Measurements from ENCODE around the gene FOXK1. TPM values are rescaled to one million over a fixed set of nuclear protein-coding genes. Genes with fewer than 3 reads are reported as not detected.
A peak's percentile ranks its signal among the peaks of the same experiment; 100 is the strongest.

The FOXK1 gene
- total RNA-seq, 1 donor from 2014 or later = 17.2 TPM

DNA sequence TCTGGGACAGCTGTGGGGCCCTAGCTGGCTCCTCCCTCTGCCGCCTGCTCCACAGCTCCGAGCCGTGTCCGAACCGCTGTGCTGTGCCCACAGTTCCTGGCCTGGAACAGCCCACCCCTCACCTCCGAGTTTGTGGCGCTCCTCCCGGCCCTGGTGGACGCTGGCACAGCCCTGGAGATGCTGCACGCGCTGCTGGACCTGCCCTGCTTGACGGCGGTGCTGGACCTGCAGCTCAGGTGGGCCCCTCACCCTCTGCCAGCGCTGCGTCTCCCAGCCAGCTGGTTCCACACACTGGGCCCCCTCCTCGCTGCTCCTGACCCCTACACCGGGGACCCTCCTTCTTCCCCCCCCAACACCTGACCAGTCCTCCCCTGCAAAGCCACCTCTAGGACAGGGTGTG is 105.4 kb downstream of the FOXK1 start:
- Histone ChIP-seq H3K9me3 (ENCODE audit: control insufficient read depth in 3 of 3, low read length in 3 of 3) (no peaks in the 10 kb centered on the region), H3K27ac (ENCODE audit: low read depth, low read length) (no peak overlapping the region), H3K4me3 (ENCODE audit: low read length in 3 of 3) (no peak overlapping the region), H3K27me3 (ENCODE audit: control insufficient read depth in 3 of 3, insufficient read depth in 3 of 3, low read length in 3 of 3) (no peaks in the 10 kb centered on the region), H3K36me3 (ENCODE audit: control insufficient read depth in 3 of 3, insufficient read depth in 3 of 3, low read length in 3 of 3) (peaks cover 48 to 53% (median 51%) of the 10 kb centered on the region in 3 donors), H3K9ac (ENCODE audit: low read depth in 1 of 3, low read length in 3 of 3) (no peak overlapping the region), H3K4me1 (ENCODE audit: control insufficient read depth in 3 of 3, insufficient read depth in 3 of 3, low read length in 3 of 3) (peaks cover 0 to 8% (median 3%) of the 10 kb centered on the region in 3 donors)

DNA sequence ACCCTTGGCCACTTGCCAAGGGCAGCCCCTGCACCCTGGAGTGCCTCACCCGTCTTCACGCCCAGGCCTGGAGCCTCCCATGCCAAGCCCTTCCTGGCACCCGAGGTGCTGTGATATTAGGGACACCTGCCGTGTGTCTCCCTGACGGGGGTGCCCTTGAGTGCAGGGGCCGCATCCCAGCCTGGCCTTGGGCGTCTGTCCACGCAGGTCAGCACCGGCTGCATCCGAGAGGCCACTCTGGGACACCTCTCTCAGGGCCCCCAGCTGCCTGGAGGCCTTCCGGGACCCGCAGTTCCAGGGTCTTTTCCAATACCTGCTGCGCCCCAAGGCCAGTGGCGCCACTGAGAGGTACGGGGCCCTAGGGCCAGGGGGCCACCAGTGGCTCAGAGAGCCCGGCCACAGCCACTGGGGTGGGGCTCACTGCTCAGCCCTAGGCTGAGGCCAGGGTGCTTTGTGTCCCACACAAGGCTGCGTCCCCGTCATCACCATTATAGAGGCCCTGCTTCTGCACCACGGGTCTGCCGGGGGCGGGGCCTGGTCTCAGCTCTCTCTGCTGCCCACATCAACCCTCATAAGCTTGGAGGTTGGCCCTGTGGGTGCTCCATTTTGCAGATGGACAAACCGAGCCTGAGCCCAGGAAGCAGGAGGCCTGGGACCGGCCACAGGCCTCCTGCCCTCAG is 106.0 kb downstream of the FOXK1 start:
- no peaks in the 10 kb centered on the region for H3K27me3 ChIP-seq (ENCODE audit: control insufficient read depth in 3 of 3, insufficient read depth in 3 of 3, low read length in 3 of 3)
- no peak overlapping the region for H3K27ac ChIP-seq (ENCODE audit: low read depth, low read length)
- peaks cover 0 to 12% (median 7%) of the 10 kb centered on the region in 3 donors for H3K4me1 ChIP-seq (ENCODE audit: control insufficient read depth in 3 of 3, insufficient read depth in 3 of 3, low read length in 3 of 3)
- no peak overlapping the region for H3K4me3 ChIP-seq (ENCODE audit: low read length in 3 of 3)
- H3K9ac ChIP-seq (ENCODE audit: low read depth in 1 of 3, low read length in 3 of 3) = no peak overlapping the region
- H3K36me3 ChIP-seq (ENCODE audit: control insufficient read depth in 3 of 3, insufficient read depth in 3 of 3, low read length in 3 of 3) = peaks cover 44 to 48% (median 47%) of the 10 kb centered on the region in 3 donors
- no peaks in the 10 kb centered on the region for H3K9me3 ChIP-seq (ENCODE audit: control insufficient read depth in 3 of 3, low read length in 3 of 3)

DNA sequence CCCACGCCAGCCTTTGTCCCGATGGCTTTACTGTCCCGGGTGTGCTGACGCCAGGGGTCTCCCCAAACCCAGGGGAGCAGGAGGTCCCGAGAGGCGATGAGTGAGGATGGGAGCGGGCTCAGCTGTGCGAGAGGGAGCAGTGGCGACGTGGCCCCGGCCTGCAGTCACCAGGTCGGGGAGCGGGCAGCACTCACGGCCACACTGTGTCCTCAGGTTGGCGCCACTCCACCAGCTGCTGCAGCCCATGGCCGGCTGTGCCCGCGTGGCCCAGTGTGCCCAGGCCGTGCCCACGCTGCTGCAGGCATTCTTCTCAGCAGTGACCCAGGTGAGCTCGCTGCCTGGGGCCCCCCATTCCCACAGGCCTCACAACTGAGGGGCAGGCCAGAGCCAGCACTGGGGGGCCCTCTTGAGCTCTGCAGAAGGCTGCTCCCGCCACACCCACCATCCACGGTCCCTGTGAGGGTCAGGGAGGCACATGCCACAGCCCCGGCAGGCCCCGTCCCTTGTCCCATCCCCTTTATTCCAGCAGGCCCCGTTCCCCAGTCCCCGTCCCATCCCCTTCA is 106.6 kb downstream of the FOXK1 start:
- Histone ChIP-seq H3K36me3 (ENCODE audit: control insufficient read depth in 3 of 3, insufficient read depth in 3 of 3, low read length in 3 of 3) (peaks cover 41 to 44% (median 41%) of the 10 kb centered on the region in 3 donors), H3K4me3 (ENCODE audit: low read length in 3 of 3) (no peak overlapping the region), H3K27ac (ENCODE audit: low read depth, low read length) (no peak overlapping the region), H3K9me3 (ENCODE audit: control insufficient read depth in 3 of 3, low read length in 3 of 3) (no peaks in the 10 kb centered on the region), H3K9ac (ENCODE audit: low read depth in 1 of 3, low read length in 3 of 3) (no peak overlapping the region), H3K27me3 (ENCODE audit: control insufficient read depth in 3 of 3, insufficient read depth in 3 of 3, low read length in 3 of 3) (no peaks in the 10 kb centered on the region), H3K4me1 (ENCODE audit: control insufficient read depth in 3 of 3, insufficient read depth in 3 of 3, low read length in 3 of 3) (peaks cover 0 to 12% (median 7%) of the 10 kb centered on the region in 3 donors)

DNA sequence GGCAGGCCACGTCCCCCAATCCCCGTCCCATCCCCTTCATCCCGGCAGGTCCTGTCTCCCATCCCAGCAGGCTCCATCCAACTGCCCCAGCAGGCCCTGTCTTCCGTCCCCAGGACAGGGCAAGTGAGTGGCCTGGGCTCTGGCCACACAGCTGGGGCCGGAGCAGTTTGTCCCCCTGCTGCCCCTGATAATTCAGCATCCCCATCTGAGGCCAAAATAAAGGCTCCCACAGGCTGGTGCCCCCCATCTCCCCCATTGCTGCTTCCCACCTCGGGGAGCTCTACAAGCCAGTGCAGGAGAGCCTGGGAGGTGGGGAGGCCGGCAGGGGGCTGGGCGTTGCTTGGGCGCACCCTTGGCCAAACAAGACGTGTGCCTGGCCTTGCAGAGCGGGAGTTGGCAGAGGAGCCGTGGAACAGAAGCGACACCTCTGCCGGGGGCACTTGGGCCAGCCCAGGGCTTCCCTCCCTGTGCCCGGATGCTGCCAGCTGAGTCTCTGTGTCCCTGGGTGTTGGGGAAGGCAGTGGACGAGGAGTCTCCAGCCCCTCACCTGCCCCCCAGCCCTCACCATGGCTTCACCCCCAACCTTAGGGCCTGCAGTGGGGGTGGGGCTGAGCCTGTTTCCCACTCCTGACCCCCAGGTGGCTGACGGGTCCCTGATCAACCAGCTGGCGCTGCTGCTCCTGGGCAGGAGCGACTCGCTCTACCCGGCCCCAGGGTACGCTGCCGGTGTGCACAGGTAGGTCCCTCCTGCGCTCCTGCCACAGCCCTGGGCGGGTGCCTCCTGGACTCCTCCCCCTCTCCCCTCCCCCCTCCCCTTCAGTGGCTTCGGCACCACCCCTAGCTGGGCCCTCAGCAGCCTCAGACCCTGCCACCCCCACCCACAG is 107.3 kb downstream of the FOXK1 start:
- Histone ChIP-seq H3K9ac (ENCODE audit: low read depth in 1 of 3, low read length in 3 of 3) (no peak overlapping the region), H3K4me1 (ENCODE audit: control insufficient read depth in 3 of 3, insufficient read depth in 3 of 3, low read length in 3 of 3) (peaks cover 0 to 12% (median 7%) of the 10 kb centered on the region in 3 donors), H3K36me3 (ENCODE audit: control insufficient read depth in 3 of 3, insufficient read depth in 3 of 3, low read length in 3 of 3) (peaks cover 36 to 40% (median 39%) of the 10 kb centered on the region in 3 donors), H3K27me3 (ENCODE audit: control insufficient read depth in 3 of 3, insufficient read depth in 3 of 3, low read length in 3 of 3) (no peaks in the 10 kb centered on the region), H3K9me3 (ENCODE audit: control insufficient read depth in 3 of 3, low read length in 3 of 3) (no peaks in the 10 kb centered on the region), H3K4me3 (ENCODE audit: low read length in 3 of 3) (no peak overlapping the region), H3K27ac (ENCODE audit: low read depth, low read length) (no peak overlapping the region)

DNA sequence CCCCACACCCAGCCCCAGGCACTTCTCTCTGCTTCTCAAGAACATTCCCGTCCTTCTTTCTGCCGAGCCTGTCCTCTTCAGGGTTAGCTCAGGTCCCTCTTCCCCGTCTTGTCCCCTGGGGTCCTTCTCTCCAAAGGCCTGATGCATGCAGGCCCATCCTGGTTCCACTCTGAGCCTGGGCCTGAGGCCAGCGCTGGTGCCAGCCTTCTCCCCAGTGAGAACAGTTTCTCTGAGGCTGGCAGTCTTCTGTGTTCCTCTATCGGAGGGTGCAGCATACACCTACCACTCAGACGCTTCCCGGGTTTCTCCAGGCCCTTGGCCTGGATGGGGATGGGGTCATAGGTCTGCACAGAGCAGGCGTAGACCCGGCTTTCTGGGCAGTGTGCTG is 108.0 kb downstream of the FOXK1 start:
- Histone ChIP-seq H3K9ac (ENCODE audit: low read depth in 1 of 3, low read length in 3 of 3) (no peak overlapping the region), H3K36me3 (ENCODE audit: control insufficient read depth in 3 of 3, insufficient read depth in 3 of 3, low read length in 3 of 3) (peaks cover 33 to 39% (median 37%) of the 10 kb centered on the region in 3 donors)

DNA sequence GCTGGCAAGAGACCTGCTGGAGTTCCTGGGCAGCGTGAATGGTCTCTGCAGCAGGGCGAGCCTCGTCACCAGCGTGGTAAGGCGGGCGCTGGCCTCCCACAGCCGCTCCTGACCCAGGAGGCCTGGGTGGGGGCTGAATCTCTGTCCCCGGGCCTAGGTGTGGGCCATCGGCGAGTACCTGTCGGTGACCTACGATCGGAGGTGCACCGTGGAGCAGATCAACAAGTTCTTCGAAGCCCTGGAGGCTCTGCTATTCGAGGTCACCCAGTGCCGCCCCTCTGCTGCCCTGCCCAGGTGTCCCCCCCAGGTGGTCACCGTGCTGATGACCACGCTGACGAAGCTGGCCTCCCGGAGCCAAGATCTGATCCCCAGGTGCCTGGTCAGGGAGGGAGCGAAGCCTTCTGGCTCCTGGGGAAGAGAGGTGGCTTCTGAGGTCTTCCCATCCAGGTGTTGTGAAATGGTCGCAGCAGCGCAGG is 108.5 kb downstream of the FOXK1 start:
- Histone ChIP-seq H3K9me3 (ENCODE audit: control insufficient read depth in 3 of 3, low read length in 3 of 3) (no peaks in the 10 kb centered on the region), H3K36me3 (ENCODE audit: control insufficient read depth in 3 of 3, insufficient read depth in 3 of 3, low read length in 3 of 3) (peaks cover 33 to 36% (median 35%) of the 10 kb centered on the region in 3 donors), H3K27ac (ENCODE audit: low read depth, low read length) (no peak overlapping the region), H3K9ac (ENCODE audit: low read depth in 1 of 3, low read length in 3 of 3) (no peak overlapping the region), H3K4me3 (ENCODE audit: low read length in 3 of 3) (no peak overlapping the region), H3K27me3 (ENCODE audit: control insufficient read depth in 3 of 3, insufficient read depth in 3 of 3, low read length in 3 of 3) (no peaks in the 10 kb centered on the region), H3K4me1 (ENCODE audit: control insufficient read depth in 3 of 3, insufficient read depth in 3 of 3, low read length in 3 of 3) (peaks cover 0 to 12% (median 7%) of the 10 kb centered on the region in 3 donors)

More for the DNA sequence above, 108.0 kb downstream of the FOXK1 start:
- Histone ChIP-seq H3K9me3 (ENCODE audit: control insufficient read depth in 3 of 3, low read length in 3 of 3) (no peaks in the 10 kb centered on the region), H3K27me3 (ENCODE audit: control insufficient read depth in 3 of 3, insufficient read depth in 3 of 3, low read length in 3 of 3) (no peaks in the 10 kb centered on the region), H3K4me3 (ENCODE audit: low read length in 3 of 3) (no peak overlapping the region), H3K27ac (ENCODE audit: low read depth, low read length) (no peak overlapping the region), H3K4me1 (ENCODE audit: control insufficient read depth in 3 of 3, insufficient read depth in 3 of 3, low read length in 3 of 3) (peaks cover 0 to 12% (median 7%) of the 10 kb centered on the region in 3 donors)

DNA sequence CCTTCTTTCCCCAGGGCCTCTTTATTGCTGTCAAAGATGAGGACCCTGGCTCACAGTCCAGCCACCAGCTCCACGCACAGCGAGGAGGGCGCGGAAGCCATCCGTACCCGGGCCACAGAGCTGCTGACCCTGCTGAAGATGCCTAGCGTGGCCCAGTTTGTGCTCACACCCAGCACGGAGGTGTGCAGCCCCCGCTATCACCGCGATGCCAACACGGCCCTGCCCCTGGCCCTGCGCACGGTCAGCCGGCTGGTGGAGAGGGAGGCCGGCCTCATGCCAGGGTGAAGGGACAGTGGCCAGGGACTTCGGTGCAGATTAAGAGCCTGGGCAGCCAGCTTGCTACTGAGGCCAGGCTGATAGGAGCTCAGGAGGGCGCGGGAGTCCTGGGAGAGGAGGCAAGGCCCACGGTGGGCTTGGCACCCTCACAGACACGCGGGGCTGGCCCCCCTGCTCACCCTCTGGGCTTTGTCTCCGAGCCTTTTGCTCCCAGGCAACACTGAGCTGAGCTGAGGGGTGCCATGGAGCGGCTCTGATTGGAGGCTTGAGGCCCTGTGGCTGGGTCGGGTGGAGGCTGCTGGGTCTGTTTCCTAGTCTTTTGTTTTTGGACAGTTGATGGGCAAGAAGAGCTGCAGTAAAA is 109.1 kb downstream of the FOXK1 start:
- Histone ChIP-seq H3K27ac (ENCODE audit: low read depth, low read length) (no peak overlapping the region), H3K9ac (ENCODE audit: low read depth in 1 of 3, low read length in 3 of 3) (no peak overlapping the region), H3K9me3 (ENCODE audit: control insufficient read depth in 3 of 3, low read length in 3 of 3) (no peaks in the 10 kb centered on the region), H3K4me1 (ENCODE audit: control insufficient read depth in 3 of 3, insufficient read depth in 3 of 3, low read length in 3 of 3) (peaks cover 0 to 12% (median 7%) of the 10 kb centered on the region in 3 donors), H3K4me3 (ENCODE audit: low read length in 3 of 3) (no peak overlapping the region), H3K27me3 (ENCODE audit: control insufficient read depth in 3 of 3, insufficient read depth in 3 of 3, low read length in 3 of 3) (no peaks in the 10 kb centered on the region), H3K36me3 (ENCODE audit: control insufficient read depth in 3 of 3, insufficient read depth in 3 of 3, low read length in 3 of 3) (peaks cover 27 to 32% (median 31%) of the 10 kb centered on the region in 3 donors)

DNA sequence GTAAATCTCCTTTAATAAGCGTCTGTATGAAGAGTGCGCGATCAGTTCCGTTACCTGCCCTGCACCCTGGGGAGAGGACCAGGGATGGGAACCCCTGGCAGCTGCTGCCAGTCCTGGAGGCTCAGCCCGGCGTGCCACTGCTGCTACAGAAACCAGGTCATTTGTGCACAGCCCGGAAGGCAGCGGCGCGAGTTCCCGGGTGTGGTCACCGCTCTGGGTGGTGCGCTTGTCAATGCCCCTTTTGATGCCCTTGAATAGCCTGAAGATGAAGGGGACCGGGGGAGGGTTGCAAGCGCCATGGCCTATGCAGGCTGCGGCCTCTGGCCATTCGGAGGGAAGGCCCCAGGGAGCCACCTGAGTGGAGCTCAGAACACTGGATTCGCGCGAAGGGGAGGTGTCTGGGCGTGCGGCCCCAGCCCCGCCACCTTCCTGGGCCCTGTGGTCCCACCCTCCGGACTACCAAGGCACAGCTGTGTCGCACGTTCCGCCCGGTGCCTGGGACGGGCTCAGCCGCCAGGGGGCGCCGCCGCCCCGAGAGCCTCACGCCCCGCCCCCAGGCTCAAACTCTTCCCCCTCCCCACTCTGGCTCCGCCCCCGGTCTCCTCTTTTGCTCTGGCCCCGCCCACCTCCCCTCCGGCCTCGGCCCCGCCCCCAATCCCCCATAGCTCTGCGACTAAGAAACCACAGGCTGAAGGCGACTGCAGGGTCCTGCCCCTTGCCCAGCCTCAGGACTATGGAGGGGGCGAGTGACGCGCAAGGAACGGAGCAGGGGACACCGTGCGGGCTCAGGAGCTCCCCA is 109.8 kb downstream of the FOXK1 start:
- Histone ChIP-seq H3K4me1 (ENCODE audit: control insufficient read depth in 3 of 3, insufficient read depth in 3 of 3, low read length in 3 of 3) (peaks cover 0 to 12% (median 7%) of the 10 kb centered on the region in 3 donors), H3K27me3 (ENCODE audit: control insufficient read depth in 3 of 3, insufficient read depth in 3 of 3, low read length in 3 of 3) (no peaks in the 10 kb centered on the region), H3K27ac (ENCODE audit: low read depth, low read length) (no peak overlapping the region), H3K4me3 (ENCODE audit: low read length in 3 of 3) (peak overlapping the region; percentile 43 to 69 (median 67)), H3K36me3 (ENCODE audit: control insufficient read depth in 3 of 3, insufficient read depth in 3 of 3, low read length in 3 of 3) (peaks cover 23 to 28% (median 28%) of the 10 kb centered on the region in 3 donors), H3K9me3 (ENCODE audit: control insufficient read depth in 3 of 3, low read length in 3 of 3) (no peaks in the 10 kb centered on the region), H3K9ac (ENCODE audit: low read depth in 1 of 3, low read length in 3 of 3) (peak overlapping the region; percentile 56 to 65 (median 62))

Measured in skeletal muscle tissue (tissue), 4 donors.